ENCODE measurements around the gene GPR27.

DNA sequence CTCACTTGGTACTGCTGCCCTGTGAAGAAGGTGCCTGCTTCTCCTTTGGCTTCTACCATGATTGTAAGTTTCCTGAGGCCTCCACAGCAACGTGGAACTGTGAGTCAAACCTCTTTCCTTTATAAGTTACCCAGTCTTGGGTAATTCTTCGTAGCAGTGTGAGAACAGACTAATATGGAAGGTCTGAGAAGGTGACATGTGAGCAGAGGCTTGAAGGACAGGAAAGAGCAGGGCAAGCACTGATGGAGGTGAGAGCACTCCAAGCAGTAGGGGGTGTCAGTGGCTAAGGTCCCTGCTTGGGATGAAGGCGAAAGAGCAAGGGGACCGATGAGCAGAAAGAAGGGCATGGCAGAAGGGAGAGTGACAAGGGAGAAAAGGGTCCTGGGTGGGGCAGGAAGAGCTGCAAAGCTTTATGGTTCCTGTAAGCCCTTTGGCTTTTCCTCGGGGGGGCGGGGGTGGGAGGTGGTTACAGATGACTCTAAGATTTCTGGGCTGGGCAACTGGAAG, 32.0 kb upstream of the GPR27 start:
- TF ChIP-seq, protein P1, sequence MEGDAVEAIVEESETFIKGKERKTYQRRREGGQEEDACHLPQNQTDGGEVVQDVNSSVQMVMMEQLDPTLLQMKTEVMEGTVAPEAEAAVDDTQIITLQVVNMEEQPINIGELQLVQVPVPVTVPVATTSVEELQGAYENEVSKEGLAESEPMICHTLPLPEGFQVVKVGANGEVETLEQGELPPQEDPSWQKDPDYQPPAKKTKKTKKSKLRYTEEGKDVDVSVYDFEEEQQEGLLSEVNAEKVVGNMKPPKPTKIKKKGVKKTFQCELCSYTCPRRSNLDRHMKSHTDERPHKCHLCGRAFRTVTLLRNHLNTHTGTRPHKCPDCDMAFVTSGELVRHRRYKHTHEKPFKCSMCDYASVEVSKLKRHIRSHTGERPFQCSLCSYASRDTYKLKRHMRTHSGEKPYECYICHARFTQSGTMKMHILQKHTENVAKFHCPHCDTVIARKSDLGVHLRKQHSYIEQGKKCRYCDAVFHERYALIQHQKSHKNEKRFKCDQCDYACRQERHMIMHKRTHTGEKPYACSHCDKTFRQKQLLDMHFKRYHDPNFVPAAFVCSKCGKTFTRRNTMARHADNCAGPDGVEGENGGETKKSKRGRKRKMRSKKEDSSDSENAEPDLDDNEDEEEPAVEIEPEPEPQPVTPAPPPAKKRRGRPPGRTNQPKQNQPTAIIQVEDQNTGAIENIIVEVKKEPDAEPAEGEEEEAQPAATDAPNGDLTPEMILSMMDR (IDR thresholded peaks at IDR 0.05; ENCODE audit: poor library complexity): no peak
- TF ChIP-seq EZH2phosphoT487 (IDR thresholded peaks at IDR 0.05; ENCODE audit: low read depth, severe bottlenecking, unreplicated experiment) (no peak), EZH2 (IDR thresholded peaks at IDR 0.05; ENCODE audit: borderline replicate concordance) (no peak)

Measured in hepatocyte (in vitro differentiated cells).